Omental fat pad (tissue), 4 donors: Measurements from ENCODE around the gene EXOC3. TPM values are rescaled to one million over a fixed set of nuclear protein-coding genes. Genes with fewer than 3 reads are reported as not detected.
A peak's percentile ranks its signal among the peaks of the same experiment; 100 is the strongest.

Experiments
- ATAC-seq: fragments of 150-250 bp; one replicate; pipeline ENCODE4 v1.9.1; 2016; ENCODE audit warnings: mild to moderate bottlenecking, moderate library complexity; ENCODE audit not compliant: low FRiP score
- DNase-seq: peaks from one replicate; pipeline ENCODE4 v3.0.0-alpha.2; 2019; ENCODE audit warnings: low spot score
- total RNA-seq, 4 donors: library from RNA; depleted of rRNA; stranded (reverse); fragments of >200 nt; gene quantifications; one replicate each; pipeline ENCODE4 v1.1.0, GENCODE V29; 2016
- TF ChIP-seq, protein P1 (sequence below), 3 donors: fragments of 450-650 bp; IDR thresholded peaks; one replicate each; pipeline ENCODE4 v1.5.1; 2016 to 2017; ENCODE audit warnings: antibody characterized with exemption in 3 of 3, mild to moderate bottlenecking in 3 of 3, moderate library complexity in 2 of 3

Gene EXOC3
- total RNA-seq, 4 donors from 2014 or later, result 46.0 to 56.1 (median 49.5) TPM

DNA sequence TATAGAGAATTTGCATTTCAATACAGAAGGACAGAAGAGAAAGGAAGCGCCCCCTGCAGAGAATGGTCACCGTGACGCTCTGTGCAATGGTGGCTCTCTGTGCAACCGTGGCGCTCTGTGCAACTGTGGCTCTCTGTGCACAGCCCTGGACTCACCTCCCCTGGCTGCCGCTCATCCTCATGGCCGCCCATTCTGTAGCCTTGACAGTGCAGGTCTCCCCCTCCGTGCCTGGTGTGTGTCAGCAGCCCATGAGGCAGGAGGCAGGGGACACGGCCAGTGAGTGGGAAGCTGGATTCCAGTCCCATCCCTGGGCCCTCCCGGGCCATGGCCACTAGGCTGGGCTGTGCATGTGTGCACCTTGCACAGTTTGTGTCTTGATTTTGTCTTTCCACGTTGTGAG is 12.0 kb downstream of the EXOC3 start:
- DNase-seq, result no peak
- no peak for ATAC-seq
- TF ChIP-seq, protein P1, sequence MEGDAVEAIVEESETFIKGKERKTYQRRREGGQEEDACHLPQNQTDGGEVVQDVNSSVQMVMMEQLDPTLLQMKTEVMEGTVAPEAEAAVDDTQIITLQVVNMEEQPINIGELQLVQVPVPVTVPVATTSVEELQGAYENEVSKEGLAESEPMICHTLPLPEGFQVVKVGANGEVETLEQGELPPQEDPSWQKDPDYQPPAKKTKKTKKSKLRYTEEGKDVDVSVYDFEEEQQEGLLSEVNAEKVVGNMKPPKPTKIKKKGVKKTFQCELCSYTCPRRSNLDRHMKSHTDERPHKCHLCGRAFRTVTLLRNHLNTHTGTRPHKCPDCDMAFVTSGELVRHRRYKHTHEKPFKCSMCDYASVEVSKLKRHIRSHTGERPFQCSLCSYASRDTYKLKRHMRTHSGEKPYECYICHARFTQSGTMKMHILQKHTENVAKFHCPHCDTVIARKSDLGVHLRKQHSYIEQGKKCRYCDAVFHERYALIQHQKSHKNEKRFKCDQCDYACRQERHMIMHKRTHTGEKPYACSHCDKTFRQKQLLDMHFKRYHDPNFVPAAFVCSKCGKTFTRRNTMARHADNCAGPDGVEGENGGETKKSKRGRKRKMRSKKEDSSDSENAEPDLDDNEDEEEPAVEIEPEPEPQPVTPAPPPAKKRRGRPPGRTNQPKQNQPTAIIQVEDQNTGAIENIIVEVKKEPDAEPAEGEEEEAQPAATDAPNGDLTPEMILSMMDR (IDR thresholded peaks at IDR 0.05), result no peak

DNA sequence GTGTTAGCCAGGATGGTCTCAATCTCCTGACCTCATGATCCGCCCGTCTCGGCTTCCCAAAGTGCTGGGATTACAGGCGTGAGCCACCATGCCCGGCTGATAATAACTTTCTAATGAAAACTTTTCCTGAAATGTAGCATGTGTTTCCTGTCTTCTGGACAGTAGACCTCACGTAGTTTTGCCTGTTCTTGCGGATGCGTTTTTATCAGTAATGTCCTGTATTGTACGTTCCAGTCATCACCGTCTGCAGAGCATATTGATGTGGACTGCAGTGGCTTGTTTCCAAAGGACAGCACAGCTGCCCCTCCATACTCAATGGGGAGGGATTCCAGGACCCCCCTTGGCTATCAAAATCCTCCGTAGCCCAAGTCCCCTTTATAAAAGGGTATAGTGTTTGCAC is 12.8 kb downstream of the EXOC3 start:
- TF ChIP-seq, protein P1 (IDR thresholded peaks at IDR 0.05), result no peak
- ATAC-seq, result no peak

DNA sequence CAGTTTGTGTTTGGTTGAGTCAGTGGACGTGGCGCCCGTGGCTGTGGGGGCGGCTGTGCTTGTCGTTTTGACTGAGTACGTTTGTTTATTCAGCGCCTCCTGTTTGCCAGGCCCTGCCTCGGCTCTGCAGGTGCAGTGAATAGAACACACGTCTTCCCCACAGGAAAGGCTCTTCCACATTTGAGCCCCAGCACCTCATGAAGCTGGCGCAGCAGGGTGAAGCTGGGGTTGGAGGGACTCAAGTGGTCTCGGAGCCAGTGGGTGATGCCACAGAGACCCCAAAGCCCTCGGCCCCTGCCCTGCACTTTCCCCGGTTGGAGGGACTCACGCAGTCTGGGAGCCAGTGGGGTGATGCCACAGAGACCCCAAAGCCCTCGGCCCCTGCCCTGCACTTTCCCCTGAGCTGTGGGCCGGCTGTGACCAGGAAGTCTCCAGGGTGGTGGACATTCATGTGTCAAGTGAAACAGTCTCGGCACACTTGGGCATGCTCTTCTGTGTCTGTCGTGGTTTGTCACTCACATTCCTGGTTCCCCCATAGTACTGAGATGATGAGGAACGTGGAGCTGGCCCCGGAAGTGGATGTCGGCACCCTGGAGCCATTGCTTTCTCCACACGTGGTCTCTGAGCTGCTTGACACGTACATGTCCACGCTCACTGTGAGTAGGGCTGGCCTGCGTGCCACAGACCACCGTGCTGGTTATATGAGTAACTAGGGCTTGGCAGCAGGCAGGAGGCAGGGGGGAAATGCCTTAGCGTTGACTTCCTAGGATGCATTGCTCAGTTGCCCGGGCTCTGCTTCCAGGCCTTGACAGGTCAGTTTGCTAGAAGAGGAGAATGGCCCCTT is 13.6 kb downstream of the EXOC3 start:
- no peak for ATAC-seq
- DNase-seq, result no peak
- TF ChIP-seq, protein P1 (IDR thresholded peaks at IDR 0.05), result no peak

More for the DNA sequence above, 12.8 kb downstream of the EXOC3 start:
- no peak for DNase-seq

DNA sequence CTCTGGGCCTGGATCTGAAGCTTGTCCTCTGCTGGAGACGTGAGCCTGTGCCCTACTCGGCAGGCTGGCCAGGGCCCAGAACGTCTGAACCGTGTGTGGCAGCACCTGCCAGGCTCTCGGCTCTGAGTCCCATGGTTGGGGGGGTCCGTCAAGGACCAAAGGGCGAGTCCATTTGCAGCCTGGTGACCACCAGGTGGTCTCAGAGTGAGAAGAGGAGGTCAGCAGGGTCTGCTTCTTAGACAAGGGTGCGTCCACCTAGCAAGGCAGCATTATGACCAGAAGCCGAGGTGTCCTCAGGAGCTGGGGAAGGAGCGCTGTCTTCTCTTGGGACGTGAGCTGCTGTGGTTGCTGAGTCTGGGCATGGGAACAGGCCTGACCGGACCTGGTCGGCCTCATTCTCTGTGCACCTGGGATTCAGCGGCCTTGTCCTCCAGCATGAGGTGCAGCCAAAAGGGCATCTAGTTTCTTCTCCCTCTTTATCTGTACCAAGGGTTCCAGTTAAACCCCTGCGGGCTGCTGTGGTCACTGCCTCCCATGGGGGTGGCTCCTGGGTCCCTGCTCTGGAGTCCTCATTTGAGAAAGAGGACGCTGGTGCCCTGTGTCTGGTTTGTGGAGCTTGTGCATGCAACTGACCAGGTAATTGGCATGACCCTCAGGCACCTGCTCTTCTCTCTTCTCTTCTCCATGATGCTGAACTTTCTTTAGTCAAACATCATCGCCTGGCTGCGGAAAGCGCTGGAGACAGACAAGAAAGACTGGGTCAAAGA is 14.4 kb downstream of the EXOC3 start:
- no peak for DNase-seq
- ATAC-seq, result no peak
- TF ChIP-seq, protein P1 (IDR thresholded peaks at IDR 0.05), result no peak

DNA sequence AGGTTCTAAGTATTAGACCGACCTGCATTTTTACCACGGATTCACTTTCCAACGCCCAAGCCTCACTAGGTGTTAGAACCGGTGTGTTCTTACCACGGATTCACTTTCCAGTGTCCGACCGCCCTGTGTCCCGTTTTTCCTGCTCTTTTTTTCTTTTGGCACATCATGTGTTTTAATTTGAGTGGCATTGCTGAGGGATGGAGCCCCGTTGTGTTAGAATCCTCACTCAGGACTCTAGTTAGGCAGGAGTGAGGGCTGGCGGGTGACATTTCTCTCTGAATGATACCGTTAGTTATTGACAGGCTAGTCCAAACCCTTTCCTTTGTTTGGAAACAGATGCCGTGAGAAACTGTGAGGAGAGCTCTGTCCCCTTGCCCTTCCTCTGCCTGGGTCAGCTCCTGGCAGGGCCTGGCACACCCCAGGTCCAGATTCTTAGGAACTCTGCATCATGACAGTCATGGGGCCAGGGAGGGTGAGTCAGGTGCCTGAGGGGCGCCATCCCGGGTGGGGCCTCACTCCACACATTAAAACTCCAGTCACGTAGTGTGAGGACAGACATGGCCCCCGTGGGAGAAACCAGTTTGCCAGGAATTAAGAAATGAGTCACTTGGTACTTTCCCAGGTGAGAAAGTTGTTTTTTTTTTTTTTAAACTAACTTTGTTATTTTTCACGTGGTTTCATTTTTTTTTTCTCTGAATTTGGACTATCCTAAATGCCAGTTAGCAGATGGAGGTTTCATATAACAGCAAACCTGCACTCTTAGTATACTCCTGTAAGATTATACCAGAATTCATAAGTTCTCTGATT is 15.8 kb downstream of the EXOC3 start:
- DNase-seq, result no peak
- ATAC-seq, result peak; percentile 91
- TF ChIP-seq, protein P1 (IDR thresholded peaks at IDR 0.05), result no peak

DNA sequence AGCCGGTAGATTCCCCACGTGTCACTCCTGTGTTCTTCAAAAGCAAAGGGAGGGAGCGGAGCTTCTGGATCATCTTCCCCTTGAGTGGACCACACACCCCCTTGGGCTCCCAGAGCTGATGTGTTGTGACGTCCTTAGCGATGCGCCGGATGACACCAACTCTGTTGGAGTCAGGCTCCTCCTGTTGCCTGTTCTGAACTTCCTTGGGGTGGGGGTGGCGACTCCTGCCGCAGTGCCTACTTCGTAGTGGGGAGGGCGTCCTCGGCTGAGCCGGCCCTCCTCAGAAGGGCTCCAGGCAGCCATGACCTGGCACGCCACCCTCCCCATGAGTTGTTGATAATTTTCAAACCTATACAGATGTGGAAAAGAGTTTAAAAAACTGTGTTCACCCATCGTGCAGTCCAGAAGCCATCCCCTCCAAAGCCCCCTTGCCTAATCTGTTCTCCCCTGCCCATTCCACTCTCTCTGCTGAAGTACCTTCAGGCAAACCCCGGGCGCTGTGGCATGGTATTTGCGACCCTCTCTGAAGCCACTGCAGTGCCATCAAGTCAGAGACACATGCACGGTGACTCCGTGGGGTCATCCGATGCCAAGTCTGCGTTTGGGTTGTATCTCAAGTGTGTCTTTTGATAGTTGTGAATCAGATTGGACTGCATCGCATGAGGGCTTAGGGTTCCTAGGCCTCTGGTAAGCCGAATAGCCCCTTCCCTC is 16.7 kb downstream of the EXOC3 start:
- ATAC-seq (no peak), DNase-seq (no peak)
- TF ChIP-seq, protein P1 (IDR thresholded peaks at IDR 0.05), result no peak
